HL-60/S4 treated with phorbol 12-myristate 13-acetate at 8.2 ng/mL for 4 days and 3 days (cell line): Measurements from ENCODE around the gene NTMT1.

Source experiments
- in situ Hi-C: fragments of 300-500 bp; cut with MboI; formaldehyde crosslinking; loops from 2 replicates; pipeline ENCODE4 v1.15.0; 2022; ENCODE audit warnings: low sequenced_read_pairs

The NTMT1 gene

DNA sequence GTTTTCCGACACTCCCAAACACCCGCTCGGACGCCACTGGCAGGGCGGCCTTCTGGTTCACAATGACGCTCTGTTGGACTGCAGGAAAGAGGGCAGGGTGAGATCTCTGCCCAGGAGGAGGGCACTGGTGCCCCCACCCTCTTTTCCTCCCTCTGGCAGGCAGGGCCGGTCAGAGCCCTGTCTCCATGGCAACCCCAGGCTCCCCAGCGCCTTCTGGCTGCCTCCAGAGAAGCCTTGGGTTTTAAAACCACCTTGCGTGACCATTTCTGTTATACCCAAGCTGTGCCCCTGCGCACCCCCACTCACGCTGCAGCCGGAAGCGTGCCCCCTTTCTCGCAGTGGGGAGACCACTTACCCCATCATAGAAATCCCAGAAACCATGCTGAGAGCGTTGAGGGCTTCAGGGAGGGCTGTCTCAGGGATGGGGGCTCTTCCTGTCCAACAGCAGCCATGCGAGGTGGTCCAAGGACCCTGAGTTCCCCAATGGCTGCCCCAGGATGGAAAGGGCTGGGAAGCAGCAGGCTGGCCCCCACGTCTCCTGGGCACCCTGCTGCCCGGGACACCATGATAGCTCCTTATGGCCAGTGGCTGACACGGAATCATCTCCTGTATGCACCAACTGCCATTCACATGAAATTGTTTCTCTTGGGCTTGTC lies 12.3 kb upstream of the NTMT1 start:
- in situ Hi-C loops, result loop anchor here (5.0 kb wide), 1 partner anchor 476 kb away; no protein-coding TSS in a partner anchor

DNA sequence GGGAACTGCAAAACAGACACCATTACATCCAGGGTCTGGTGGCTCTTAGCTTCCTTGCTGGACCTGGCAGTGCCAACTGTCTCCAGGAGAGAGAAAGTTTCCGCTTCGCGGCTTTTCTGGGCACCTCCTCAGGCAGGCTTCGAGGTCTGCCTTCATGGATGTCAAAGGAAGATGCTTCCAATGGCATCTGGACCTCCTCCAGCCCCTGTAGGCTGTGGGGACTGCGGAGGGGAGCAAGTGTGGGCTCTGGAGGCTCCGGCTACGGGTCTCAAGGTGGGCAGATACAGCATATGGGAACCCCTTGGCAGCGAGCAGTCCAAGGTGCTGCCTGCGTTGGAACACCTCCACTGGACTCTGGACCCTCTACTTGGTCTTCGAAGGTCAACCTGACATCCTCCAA lies 11.0 kb upstream of the NTMT1 start:
- in situ Hi-C loops, result loop anchor here (5.0 kb wide), 1 partner anchor 478 kb away; no protein-coding TSS in a partner anchor

DNA sequence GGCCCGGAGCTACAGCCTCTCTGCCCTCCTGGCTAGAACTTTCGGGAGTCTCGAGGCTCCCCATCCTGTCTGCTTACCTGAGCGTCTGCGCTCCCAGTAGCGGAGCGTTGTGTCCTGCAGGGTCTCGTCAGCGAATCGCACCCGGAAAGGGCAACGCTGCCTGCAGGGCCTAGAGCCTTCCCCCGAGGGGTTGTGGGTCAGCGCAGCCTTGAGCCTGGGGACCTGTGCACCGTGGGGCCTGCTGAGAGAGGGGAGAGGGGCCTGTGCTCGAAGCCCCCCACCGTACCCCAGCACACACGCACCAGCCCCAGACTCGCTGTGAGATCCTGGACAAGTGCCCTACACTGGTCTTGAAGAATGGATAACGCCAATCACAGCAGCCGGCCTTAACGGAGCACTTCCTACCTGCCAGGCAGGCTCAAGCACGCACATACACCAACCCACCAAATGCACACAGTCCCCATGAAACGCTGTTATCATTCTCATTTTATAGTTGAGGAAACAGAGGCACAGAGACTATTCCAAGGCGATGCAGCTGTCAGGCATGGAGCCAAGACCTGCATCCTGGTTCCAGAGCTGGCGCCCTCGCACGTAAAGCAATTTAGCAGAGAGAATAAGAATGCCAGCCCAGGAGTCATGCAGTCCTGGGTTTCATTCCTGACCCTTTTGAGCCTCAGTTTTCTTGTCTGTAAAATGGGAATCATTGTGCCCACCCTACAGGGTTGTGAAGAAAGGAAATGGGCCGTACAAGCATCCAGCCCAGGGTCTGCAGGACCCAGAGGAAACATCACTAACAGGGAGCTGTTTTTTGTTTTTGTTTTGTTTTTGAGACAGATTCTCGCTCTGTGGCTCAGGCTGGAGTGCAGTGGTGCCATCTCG lies 10.3 kb upstream of the NTMT1 start:
- in situ Hi-C loops, result no loop called here

DNA sequence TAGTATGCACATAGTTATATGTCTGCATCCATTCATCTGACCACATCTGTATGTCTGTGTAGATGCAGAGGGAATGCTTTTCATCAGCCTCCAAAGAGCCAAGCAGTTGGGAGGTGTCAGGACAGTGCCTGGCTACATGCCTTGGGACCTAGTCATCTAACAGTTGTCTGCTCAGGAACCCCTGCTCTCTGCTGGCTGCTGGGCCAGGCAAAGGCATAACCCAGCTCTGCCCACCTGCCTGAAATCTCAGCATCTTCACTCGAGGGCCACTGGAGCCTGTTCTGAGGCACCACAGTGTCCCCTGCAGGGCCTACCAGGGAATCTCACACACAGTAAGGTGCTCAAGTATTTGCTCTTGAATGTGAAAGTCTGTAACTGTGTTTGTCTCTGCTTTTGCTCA lies 8.8 kb upstream of the NTMT1 start:
- in situ Hi-C loops, result no loop called here

DNA sequence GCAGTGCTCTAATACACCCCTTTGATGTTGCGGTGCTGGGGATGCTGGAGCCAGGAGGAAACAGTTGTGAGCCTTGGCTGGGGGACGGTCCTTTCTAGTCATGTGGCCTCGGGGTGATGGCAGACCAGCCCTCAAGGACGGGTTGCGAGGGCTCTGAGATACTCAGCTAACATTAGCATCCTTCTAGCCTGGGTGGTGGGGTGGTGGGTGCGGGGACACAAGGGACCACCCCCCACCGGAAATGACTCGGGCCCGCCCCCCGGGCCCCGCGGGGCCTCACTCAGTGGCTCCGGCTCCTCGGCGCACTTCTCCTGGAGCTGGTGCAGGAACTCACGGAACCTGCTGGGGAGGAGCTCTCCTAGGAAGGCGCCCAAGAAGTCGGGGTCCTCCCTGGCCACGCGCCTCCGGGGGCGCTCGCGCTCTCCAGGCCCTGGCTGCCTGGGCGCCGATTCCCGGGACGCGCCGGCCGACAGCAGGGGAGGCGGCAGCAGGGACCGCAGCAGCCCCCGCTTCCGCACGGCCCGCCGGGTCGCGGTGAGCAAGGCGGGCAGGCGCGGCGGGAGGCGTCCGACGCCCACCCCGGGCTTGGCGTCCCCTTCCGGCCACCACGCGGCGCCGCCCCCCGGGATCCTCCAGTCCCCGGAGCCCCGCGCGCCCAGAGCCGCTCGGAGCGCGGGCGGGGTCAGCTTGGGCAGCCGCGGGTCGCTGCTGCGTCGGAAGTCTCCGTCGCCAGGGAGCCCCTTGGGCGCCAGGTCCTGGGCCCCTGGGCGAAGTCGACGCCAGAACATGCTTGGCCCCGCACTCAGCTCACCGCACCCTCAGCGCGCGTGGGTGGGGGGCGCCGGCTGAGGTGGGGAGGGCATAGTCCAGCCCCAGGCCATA lies 5.9 kb upstream of the NTMT1 start:
- in situ Hi-C loops, result no loop called here

DNA sequence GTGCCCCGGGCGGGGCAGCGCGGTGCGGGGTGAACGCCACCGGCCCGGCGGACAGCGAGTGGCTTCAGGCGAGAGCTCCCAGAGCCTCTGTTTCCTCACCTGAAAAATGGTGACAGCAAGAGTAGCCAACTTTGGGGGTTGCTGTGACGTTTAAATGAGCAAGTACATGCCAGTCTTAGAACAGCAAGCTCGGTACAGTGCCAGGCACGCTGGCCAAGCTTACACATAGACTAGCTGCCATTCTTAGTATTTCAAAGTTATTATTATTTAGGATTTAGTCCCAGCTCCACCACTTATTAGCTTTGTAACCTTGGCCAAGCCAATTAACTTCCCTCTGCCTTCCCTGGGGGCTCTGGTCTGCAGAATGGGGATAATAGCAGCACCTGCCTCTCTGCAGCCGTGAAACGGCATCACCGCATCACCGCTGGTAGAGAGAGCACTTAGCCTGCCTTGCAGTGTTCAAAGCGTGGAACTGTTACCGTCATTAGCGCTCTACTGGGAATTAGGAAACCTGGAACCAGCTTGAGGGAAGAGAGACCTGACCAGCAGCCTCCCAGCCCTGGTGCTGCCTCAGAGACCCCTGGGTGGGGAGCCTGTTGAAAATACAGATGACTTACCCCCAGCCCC lies 5.2 kb upstream of the NTMT1 start, which contains the start of gene C9orf50:
Gene C9orf50 (minus strand): TSS at position 433 of the 627 bp plus-strand sequence. CDS start 527 bp downstream, outside the sequence.
- in situ Hi-C loops, result no loop called here

DNA sequence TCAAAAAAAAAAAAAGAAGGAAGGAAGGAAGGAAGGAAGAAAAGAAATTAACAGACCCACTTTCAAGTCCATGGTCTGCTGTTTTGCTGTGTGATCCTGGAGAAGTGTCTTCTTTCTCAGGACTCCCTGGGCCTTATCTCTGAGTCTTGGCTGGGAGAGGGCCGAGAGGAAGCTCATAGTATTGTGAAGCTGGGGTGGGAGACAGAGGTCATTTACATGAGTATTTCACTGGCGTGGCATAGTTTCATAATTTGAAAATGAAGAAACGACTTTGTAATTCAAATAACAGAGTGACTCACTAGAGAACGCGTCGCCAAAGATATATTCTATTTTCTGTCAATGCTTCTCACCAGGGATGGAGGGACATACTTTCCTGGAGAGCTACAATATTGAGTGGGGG lies 2.6 kb upstream of the NTMT1 start:
- in situ Hi-C loops, result no loop called here

DNA sequence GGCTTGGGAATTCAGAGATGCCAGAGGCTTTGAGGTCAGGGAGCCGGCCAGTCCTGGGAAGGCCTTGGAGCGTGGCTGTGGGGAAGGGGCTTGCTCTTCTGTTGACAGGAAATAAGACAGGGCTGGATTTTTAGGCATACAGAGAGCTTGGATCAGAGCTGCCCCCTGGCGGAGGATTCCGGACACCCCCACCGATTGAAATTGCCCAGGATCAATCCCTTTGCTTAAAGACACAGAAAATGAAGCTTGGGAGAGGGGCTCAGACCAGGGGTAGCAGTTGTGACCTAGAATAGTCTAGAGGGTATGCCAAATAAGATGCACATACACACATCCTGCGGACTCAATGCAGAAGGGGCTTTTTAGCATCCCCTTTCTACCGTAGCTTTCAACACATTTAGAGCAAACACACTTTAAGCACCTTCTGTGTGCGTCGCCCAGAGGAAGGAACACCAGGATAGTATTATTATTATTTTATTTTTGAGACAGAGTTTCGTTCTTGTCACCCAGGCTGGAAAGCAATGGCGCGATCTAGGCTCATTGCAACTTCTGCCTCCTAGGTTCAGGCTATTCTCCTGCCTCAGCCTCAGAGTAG lies 1.7 kb upstream of the NTMT1 start:
- in situ Hi-C loops, result no loop called here

DNA sequence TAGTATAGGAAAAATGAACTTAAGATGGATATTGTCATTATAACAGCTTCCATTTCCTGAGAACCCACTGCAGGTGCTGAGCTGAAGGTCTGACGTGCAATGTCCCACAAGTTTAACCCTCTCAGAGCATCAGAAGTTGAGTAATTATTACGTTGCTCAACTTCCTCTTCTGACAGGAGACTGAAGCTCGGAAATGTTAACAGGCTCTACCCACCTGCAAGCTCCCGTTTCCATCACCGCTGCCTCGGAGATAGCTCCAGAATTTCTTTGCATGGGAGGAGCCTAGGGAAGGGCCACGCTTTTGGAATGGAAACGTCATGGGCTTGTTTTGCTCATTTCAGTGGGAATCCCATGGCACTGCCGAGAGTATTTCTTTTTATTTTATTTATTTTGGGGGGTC lies 1.0 kb upstream of the NTMT1 start:
- in situ Hi-C loops, result no loop called here

DNA sequence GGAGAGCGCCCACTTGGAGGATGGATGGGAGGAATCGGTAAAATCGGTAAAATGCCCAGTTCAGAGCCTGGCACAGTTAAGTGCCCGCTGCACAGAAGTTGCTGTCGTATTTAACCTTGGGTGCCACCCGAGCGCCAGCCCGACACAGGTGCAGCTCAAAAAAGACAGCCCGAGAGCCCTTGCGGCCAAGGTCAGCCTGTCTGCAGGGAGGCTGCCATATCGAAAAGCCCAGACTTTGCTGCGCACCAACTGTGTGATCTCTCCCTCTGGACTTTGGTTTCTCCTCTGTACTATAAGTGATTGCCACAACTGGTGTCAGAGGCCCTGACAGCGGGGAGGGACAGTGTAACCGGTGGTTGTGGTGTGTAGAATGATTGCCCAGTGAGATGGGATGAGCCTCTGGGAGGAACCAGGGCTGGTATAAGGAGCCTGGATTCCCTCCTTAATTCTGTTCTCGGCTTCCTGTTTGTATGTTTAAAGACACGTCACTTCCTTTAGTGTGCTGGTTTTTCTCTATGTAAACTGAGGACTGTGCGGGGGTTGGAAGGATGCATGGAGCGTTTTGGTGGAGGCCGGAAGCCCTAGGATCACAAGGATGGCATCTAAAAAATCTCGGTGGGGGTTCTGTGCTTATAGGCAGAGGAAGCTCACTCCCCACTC lies 792 bp downstream of the NTMT1 start:
- in situ Hi-C loops, result no loop called here

DNA sequence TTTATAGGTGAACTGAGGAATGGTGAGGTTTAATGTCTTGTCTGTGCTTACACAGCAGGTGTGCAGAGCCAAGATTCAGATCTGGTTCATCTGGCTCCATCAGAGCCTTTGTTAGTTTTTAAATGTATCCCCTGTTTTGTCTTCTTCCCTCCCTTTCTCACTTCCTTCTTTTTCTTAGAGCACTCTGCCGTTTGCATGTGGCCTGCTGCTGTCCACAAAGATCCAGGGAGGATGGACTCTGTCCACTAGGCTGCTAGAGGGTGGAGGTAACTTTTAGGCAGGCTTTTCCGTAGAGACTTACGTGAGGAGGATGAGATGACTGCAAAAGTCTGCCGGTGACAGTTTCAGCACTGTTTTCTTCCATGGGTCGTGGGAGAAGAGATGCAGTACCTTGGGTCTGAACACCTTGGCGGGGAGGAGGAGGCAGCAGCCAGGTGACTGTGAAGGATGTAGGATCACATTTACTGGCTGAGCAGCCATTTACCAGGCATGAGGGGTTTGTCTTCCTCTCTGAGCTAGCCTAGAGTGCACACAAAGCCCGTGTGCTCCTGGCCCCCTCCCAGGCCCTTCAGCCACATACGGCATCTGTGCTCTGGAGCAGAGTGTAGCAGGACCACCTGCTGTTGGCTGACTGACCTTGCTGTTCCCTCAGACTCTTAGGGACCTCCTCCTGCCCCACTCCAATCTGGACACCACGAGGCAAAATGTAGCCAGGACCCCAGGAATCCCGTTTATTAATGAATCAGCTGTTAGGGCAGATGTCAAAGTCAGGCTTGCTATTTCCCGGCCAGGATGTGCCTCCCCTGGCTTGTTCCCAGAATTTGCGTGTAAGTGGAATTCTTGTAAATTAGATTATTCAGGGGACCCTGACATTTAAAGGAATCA lies 1.8 kb downstream of the NTMT1 start:
- in situ Hi-C loops, result no loop called here

DNA sequence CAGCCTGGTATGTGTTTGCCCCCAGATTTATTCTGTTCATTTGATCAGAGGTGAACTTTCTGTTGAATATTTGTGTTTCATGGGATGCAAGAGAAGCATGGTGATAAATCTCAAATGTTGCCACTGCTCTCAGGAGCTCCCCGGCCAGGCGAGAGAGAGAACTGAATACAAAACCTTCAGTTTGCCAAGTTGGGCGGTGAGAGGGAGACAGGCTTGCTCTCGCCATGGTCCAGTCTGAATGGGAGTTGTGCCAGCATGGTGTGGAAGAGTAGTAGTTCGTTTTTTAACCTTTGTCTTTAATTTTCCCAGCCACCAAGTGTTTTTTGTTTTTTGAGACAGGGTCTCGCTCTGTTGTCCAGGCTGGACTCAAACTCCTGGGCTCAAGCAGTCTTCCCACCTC lies 2.7 kb downstream of the NTMT1 start:
- in situ Hi-C loops, result no loop called here

DNA sequence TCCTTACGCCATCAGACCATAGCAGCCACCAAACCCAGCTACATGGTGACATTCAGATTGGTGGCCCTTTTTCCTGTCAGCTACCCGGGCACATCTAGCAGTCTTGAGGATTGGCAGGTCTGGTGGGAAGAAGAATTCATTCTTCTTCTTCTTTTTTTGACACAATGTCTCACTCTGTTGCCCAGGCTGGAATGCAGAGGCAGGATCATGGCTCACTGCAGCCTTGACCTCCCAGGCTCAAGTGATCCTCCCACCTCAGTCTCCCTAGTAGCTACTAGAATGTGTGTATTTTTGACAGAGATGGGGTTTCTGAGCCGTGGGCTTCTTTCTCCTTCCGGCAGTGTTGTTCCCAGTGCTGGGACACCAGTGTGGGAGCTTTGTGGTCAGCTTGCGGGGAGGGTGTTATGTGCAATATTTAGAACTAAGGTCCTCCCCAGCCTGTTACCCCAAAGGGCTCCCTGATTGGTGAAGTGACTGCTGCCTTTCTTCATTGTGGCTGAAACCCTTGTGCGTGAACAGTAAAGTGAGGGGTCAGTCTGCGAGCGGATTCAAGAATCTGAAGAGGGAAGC lies 3.4 kb downstream of the NTMT1 start:
- in situ Hi-C loops, result no loop called here

DNA sequence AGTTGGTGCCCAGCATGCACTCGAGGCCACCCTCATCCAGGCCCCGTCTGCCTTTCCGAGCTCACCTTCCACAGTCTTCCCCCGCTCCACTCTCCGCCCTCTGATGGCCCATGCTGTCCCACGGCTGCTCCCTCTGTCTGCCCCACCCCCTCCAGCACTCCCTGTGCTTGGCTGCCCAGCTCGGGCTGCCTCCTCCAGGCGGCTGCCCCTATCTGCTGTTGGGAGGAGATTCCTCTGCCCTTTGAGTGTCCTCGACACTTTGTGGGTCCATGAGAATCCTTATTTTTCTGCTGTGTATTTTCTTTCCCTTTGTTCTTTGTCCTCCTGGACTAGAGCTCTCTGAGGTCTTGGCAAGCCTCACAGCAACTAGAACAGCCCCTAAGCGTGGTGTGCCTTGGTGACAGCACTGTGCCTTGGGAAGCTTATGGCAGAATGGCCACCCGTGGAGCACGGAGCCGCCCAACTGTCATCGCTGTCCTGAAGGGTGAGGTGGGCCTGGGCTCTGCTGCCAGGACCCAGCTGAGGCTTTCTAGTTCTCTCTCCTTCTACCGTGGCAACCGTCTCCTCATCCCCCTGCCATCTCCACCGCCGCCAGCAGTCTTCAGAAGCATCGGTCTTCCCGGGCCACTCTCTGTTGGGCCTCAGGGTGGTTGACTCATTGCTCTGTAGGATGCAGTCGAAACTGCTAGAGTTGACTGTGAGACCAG lies 5.2 kb downstream of the NTMT1 start:
- in situ Hi-C loops, result loop anchor here (10.0 kb wide), 1 partner anchor 154 kb away; no protein-coding TSS in a partner anchor

DNA sequence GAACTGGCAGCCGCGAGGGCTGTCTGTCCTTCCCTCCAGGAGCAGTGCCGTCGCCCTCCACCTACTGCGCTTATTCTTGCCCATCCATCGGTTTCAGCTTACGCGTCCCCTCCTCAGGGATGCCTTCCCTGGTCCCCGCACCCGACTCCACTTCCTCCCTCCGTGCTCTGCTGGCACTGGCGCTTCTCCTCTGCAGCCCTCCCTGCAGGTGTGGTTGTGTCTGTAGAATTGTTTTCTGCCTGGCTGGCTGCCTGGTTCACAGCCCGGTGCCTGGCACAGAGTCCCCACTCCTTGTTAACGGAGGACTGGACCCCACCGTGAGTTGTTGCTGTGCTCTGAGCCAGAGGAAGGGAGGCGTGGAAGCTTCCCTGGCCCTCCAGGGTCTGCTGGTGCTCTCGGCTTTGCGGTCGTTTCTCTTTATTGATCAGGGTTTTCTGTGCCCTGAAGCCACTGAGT lies 5.7 kb downstream of the NTMT1 start:
- in situ Hi-C loops, result loop anchor here (10.0 kb wide), 1 partner anchor 153 kb away; no protein-coding TSS in a partner anchor

DNA sequence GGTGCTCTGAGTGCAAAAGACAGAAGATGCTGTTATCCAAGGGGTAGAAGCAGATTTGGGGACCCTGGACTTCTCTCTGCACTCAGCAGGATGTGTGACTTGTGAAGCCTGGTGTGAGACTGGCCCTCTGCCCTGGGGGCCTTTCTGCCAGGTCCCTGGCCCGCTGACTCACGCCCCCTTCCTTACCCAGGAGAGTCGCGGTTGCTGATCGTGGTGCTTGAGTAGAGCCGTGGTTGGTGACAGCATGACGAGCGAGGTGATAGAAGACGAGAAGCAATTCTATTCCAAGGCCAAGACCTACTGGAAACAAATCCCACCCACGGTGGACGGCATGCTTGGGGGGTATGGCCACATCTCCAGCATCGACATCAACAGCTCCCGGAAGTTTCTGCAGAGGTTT lies 6.5 kb downstream of the NTMT1 start:
- in situ Hi-C loops, result loop anchor here (10.0 kb wide), 1 partner anchor 152 kb away; no protein-coding TSS in a partner anchor

DNA sequence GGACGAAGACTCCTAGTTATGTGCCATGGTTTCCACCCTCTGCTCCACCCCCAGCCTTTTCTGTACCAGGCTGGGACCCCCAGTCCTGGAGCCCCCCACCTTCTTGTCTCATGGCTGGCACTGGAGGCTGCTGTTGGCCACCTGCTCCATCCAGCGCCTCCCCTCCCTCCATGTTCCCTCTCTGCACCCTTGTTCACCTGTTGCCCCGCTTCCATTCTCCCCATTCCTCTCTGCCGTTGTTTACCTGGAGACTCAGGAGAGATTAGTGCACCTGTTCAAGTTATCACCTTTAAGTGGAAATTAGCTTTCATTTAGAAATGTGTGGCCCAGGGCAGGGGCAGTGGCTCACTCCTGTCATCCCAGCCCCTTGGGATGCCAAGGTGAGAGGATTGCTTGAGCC lies 7.2 kb downstream of the NTMT1 start:
- in situ Hi-C loops, result loop anchor here (10.0 kb wide), 1 partner anchor 152 kb away; no protein-coding TSS in a partner anchor
